Measurements from ENCODE around the gene KIAA1328. TPM values are rescaled to one million over a fixed set of nuclear protein-coding genes. Genes with fewer than 3 reads are reported as not detected.

The KIAA1328 gene
- total RNA-seq, 4 donors from 2014 or later, result 6.0 to 23.5 (median 11.1) TPM

- DNase-seq (ENCODE audit: low spot score), result no peak
- ATAC-seq (ENCODE audit: low FRiP score), result no peak
- TF ChIP-seq CTCF (IDR thresholded peaks at IDR 0.05), result no peak
Observed at GRCh38 chr18:36889742-36890141, 60.8 kb downstream of the KIAA1328 start.

DNA sequence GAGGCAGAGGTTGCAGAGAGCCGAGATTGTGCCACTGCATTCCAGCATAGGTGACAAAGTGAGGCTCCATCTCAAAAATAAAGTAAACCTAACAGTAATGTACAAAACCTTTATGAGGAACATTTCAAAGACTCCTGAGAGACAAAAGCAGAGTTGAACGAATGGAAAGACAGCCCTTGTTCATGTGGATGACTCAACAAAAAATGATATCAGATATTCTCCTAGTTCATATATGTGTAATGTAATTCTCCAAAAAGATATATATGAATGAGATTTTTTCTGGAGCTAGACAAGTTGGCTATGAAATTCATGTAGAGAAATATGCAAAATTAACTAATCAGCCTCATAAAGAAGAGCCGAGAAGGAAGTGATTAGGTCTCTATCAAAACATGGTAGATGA, 61.7 kb downstream of the KIAA1328 start:
- TF ChIP-seq CTCF (IDR thresholded peaks at IDR 0.05), result no peak
- ATAC-seq (ENCODE audit: low FRiP score), result no peak

DNA sequence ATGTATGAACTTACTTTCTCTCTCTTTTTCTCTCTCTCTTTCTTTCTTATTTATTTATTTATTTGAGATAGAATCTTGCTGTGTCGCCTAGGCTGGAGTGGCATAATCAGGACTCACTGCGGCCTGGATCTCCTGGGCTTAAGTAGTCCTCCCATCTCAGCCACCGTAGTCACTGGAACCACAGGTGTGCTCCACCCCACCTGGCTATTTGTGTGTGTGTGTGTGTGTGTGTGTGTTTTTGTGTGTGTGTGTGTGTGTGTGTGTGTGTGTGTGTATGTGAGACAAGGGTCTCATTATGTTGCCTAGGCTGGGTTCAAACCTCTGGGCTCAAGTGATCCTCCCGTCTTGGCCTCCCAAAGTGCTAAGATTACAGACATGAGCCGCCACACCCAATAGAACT, 64.3 kb downstream of the KIAA1328 start:
- DNase-seq (ENCODE audit: low spot score) (no peak), ATAC-seq (ENCODE audit: low FRiP score) (no peak)
- no peak for TF ChIP-seq CTCF (IDR thresholded peaks at IDR 0.05)

More for the DNA sequence above, 61.7 kb downstream of the KIAA1328 start:
- no peak for DNase-seq (ENCODE audit: low spot score)

DNA sequence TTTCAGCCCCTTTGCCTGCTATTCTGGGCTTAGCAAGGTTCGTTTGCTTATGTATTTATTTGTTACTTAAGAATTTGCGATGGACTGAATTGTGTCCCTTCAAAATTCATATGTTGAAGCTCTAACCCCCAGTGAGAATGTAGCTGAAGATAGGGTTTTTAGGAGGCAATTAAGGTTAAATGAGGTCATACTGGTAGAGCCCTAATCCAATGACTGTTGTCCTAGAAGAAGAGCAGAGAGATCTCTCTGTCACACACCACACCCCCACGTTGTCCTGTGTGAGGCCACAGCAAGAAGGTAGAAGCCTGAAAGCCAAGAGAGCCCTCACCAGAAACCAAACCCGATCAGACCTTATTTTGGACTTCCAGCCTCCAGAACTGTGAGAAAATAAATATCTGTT, 66.7 kb downstream of the KIAA1328 start:
- TF ChIP-seq CTCF (IDR thresholded peaks at IDR 0.05), result no peak
- DNase-seq (ENCODE audit: low spot score) (no peak), ATAC-seq (ENCODE audit: low FRiP score) (no peak)

DNA sequence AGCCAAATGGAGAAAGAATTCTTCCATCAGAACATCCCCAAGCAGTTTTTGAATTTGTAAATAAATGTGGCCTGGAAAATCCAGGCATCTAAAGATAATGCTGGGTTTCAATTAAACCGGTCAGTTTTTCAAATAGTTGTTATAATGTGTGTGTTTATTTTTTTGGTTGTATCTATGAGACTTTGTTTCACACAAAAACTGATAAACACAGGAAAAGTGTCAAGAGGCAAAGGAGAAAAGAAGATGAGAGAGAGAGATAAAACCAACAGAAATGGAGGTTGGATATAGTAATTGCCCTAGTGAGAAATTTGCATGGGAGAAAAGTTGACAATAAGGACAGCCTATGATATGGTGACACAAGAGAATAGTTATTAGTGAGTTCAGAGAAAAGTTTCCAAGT, 68.3 kb downstream of the KIAA1328 start:
- ATAC-seq (ENCODE audit: low FRiP score) (no peak), DNase-seq (ENCODE audit: low spot score) (no peak)
- no peak for TF ChIP-seq CTCF (IDR thresholded peaks at IDR 0.05)

- ATAC-seq (ENCODE audit: low FRiP score) (no peak), DNase-seq (ENCODE audit: low spot score) (no peak)
- no peak for TF ChIP-seq CTCF (IDR thresholded peaks at IDR 0.05)
Observed at GRCh38 chr18:36899289-36899688, 70.4 kb downstream of the KIAA1328 start.

GRCh38 chr18:36900466-36900865, 71.5 kb downstream of the KIAA1328 start:
- ATAC-seq (ENCODE audit: low FRiP score), result no peak
- no peak for DNase-seq (ENCODE audit: low spot score)
- TF ChIP-seq CTCF (IDR thresholded peaks at IDR 0.05), result no peak

Measured in omental fat pad (tissue), 4 donors.